Stimulated activated CD4-positive, alpha-beta T cell treated with anti-CD3 and anti-CD28 coated beads, TNF-alpha, amount 100 ng/mL, for 48 hours (primary cell): ENCODE results near the gene CNNM4.
"Not testable (repeated sequence)": the region's sequence is repeated elsewhere in the genome, so short reads cannot be mapped to it uniquely, and the experiment has no call there.

Source experiments
- DNase-seq, 3 donors: peaks; one replicate each; pipeline ENCODE4 v3.0.0-alpha.2; 2020; ENCODE audit warnings: low read depth in 3 of 3

Gene CNNM4

GRCh38 chr2:96792772-96793749 lies 32.4 kb downstream of the CNNM4 start:
- no peak for DNase-seq

GRCh38 chr2:96795076-96795475 lies 34.4 kb downstream of the CNNM4 start:
- no peak for DNase-seq

- not testable (repeated sequence) for DNase-seq
These were observed 35.8 kb downstream of the CNNM4 start for GRCh38 chr2:96796497-96796896.

DNA sequence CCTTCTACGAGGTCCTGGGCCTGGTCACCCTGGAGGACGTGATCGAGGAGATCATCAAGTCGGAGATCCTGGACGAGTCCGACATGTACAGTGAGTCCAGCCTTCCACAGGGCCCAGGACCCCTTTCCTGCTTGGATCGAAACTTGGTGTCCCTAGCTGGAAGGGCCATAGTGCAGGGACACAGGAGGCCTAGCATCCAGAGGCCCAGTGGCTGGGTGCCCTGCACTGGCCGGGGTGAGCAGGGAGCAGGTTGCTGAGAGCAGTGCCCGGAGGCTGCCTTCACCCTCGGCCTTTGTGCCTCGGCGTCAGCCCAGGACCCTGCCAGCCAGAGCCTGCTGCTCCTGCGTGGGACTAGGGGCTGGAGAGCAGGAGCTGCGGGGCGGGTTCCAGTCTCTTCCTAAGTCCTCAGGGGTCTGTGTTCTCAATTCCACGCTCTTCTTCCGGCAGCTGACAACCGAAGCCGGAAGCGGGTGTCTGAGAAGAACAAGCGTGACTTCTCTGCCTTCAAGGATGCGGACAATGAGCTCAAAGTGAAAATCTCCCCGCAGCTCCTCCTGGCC lies 36.4 kb downstream of the CNNM4 start:
- DNase-seq, result no peak

GRCh38 chr2:96798733-96799622 lies 38.3 kb downstream of the CNNM4 start:
- DNase-seq, result no peak

DNA sequence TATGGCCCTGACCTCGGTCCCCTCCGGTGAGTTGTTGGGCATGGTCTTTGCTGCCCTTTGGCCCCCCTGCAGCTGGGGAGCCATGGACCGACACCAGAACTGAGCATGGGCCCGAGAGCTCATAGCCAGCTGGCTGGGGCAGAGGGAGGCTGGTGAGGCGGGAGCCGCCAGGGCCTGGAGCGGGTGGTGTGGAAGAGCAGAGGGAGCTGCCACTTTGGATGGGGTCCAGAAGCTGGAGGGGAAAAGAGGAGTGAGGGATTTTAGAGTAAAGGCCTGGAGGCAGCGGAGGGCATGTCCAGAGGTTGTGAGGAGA lies 38.9 kb downstream of the CNNM4 start:
- DNase-seq, result no peak

DNA sequence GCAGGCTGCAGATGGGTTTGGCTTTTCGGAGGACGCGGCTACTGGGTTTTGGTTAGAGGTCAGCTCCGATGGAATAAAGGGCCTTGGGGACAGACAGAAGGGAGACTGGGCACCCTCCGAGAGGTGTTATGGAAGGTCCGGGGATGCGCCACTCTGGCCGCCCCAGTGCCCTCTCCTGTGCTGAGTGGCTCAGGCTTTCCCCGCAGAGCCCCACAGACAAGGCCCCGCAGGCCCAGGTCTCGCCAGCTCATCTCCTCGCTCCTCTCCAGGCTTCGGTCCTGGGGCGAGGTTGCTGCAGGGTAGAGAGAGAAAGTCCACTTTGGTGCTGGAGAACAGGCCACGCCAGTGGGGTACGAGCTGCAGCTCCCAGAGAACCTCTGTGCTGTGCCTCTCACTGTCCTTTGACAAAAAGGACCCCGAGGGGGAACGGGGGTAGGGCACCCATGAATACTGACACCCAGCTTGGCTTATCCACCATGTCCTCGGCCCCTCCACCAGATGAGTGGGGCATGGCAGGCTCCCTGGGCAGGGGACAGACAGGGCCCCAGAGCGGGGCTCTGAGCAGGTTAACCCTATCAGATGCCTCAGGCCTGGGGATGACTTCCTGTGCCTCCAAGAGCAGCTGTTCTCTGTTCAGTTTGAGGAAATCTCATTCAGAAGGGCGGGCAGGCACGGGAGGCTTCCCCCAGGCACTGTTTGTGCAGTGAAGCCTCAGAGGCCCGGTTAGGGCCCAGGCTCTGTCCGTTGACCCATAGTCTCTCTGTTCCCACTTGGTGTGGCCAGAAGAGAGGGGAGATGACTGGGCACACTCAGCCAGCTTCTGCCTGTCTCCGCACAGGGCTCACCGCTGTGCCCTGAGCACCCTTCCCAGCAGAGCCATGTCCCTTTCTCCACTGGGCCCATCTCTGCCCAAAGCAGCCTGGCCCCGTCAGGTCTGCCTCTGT lies 39.6 kb downstream of the CNNM4 start:
- DNase-seq, result no peak

- peak; percentile 37 to 68 (median 66) for DNase-seq
These were observed 40.5 kb downstream of the CNNM4 start for GRCh38 chr2:96801005-96801785.

DNA sequence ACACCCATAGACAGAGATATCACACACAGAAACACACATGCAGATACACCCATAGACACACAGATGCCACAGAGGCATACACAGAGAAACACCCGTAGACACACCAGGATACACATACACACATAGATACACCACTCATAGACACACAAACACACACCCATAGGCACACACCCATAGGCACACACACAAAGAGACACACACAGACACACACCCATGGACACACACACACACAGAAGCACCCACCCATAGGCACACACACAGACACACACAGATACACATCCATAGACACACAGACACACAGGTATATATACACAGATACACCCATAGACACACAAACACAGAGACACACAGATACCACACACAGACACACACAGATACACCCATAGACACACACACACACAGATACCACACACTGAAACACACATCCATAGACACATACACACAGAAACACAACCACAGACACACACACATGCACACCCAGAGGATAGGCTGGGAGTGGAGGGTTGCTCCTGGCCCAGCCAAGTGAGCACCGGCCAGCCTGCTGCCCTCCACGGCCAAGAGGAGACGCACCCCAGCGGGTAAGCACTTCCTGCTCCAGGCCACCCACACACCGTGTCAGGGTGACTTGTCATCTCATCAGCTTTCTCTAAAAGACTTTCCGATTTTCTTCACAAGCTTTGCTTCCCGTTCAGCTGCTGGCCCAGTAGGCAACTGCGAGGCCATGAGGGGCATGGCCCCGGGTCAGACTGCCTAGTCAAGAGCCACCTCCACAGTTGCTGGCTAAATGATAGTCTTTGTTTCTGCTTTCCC lies 41.3 kb downstream of the CNNM4 start:
- peak; percentile 16 to 64 (median 23) for DNase-seq

GRCh38 chr2:96802721-96803120 lies 42.0 kb downstream of the CNNM4 start:
- no peak for DNase-seq

DNA sequence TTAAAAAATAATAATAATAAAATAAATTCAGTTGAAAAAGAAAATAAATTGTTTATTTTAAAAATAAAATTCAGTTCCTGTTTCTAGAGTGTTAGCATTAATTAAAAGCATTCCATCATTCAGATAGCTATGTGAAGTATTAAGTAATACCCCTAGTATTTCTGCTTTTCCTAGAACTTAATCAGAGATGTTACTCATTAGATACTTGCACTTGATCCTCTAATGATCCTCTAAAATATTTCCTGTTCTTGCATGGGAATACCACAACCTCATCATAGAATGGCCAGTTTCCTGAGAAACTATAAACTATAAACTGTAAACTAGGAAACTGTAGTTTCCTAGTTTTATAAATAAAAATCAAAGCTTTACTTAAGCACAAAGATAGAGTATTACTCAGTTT lies 44.3 kb downstream of the CNNM4 start:
- DNase-seq, result no peak

DNA sequence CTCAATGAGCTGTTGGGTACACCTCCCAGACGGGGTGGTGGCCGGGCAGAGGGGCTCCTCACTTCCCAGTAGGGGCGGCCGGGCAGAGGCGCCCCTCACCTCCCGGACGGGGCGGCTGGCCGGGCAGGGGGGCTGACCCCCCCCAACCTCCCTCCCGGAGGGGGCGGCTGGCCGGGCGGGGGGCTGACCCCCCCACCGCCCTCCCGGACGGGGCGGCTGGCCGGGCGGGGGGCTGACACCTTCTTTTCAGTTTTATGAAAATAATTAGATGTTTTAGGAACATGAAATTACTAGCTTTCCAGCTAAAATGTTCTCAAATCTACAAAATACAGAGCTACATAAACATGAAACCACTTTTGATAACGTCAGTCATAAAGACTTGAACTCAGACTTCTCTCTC lies 45.2 kb downstream of the CNNM4 start:
- DNase-seq, result not testable (repeated sequence)

GRCh38 chr2:96806468-96807126 lies 45.9 kb downstream of the CNNM4 start:
- no peak for DNase-seq

GRCh38 chr2:96807127-96807471 lies 46.4 kb downstream of the CNNM4 start:
- no peak for DNase-seq

DNA sequence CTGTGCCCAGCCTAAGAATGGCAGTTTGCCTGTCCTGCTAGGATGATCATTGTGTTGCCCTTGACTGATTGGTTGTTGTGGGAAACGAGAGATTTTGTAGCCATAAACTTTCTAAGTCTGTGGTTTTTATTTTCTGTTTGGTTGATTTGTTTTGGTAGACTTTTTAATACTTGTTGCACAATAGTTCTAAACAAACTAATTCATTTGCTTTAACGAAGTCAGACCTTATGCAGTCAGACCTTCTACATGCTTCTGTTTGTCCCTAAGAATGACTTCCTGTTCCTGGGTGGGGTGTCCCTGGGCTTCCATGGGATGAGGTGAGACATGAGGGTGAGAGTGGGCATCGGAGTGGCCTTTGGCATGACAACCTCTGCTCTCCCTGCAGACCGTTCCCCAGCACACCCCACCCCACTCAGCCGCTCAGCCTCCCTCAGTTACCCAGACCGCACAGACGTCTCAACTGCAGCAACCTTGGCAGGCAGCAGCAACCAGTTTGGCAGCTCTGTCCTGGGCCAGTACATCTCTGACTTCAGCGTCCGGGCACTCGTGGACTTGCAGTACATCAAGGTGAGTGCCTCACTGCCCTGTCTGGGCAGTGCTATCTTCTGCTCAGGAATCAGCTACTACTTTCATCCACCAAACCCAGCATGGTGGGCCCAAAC lies 47.6 kb downstream of the CNNM4 start:
- DNase-seq, result no peak

DNA sequence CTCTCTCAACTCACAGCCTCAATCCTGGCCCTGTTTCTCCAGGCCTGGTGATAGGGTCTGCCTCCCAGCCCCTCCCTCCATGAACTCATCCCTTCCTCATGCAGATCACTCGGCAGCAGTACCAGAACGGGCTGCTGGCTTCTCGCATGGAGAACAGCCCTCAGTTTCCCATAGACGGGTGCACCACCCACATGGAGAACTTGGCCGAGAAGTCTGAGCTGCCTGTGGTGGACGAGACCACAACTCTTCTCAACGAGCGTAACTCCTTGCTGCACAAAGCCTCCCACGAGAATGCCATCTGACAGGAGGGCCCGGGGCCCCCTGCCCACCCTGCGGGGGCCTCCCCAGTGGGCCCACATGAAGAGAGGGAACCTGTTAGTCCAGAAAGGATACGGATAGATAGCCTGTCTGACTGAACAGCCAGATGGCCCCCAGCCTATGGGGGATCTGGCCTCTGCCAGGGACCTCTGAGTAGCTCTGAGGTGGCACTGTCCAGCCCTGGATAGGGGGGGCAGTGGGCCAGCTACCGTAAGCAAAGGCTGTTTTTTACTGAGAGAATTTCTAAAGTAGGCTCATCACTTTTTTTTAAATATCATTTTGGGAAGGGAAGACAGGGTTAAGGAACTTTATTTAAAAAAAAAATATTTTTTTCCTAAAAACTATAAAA lies 48.6 kb downstream of the CNNM4 start:
- DNase-seq, result no peak

DNA sequence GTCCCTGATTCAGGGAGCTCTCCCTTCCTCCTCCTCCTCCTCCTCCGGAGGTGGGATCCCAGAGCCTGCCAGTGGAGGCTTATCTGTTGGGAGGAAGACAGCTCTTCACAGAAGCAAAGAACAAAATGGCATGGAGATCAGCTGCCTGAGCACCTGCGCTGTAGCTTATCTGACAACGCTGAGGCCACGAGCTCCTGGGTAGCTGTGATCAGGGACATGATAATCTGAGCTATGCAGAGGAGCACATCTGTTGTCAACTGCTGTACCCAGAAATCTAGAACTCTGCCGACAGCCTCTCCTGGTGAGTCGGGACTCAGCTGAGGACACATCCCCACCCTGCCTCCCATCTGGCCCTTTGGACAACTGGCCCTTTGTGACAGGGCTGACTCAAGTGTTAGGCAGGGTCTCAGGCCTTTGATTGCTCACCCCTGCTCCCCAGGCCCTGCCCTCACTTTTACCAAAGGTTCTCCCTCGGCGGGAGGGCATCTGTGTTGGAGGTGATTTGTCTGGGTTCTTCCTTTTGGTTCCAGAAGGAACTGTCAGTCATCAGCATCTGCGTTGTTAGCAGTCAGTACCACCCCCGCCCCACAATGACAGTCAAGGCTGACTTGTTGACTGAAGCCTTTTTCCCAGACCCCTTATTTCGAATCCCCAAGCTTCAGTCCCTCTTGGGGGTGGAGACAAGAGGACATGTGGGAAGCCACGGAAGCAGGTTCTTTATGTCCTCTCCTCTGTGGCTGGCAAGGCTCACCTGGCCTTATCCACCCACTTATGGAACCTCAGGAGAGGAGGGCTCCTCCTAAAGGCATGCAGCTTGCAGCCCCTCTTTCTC lies 49.5 kb downstream of the CNNM4 start:
- no peak for DNase-seq
